Measurements from ENCODE around the gene PUDP. TPM values are rescaled to one million over a fixed set of nuclear protein-coding genes. Genes with fewer than 3 reads are reported as not detected.

The PUDP gene
- polyA plus RNA-seq, 1 donor from 2014 or later, result 18.2 TPM

DNA sequence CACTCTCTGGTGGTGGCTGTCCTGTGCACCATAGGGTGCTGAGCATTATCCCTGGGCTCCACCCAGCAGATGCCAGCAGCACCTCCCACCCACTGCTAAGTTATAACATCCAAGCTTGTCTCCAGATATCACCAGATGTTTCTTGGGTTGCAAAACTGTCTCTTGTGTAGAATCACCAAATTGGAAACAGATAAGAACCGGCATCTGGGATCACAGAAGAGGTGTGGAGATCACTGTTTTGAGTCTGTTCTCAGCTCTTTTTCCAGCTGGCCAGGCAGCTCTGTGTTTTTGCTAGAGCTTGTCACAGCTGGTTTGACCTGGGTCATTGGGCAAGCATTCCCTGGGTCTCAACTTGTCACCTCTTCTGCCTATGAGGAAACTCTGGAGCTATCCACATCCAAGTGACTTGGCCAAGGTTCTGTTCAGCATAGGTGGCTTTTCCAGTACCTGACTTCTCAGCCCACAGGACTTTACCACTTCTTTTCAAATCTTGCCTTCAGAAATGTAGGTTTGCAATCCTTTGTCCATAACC, 15.3 kb upstream of the PUDP start:
- no peaks in the 10 kb centered on the region for H4K20me1 ChIP-seq (ENCODE audit: insufficient read depth)
- H3K79me2 ChIP-seq (replicated peaks; ENCODE audit: insufficient read depth, low read length), result no peaks in the 10 kb centered on the region
- H3K4me3 ChIP-seq (ENCODE audit: low read length), result no peak overlapping the region
- no peak overlapping the region for H3K9ac ChIP-seq (ENCODE audit: low read length)
- TF ChIP-seq EZH2 (IDR thresholded peaks at IDR 0.05; ENCODE audit: borderline replicate concordance, insufficient read depth, low read length, poor library complexity, severe bottlenecking) (no peak), MXI1 (conservative IDR thresholded peaks at IDR 0.05; ENCODE audit: poor library complexity, severe bottlenecking) (no peak), TAF1 (IDR thresholded peaks at IDR 0.05; ENCODE audit: low read depth) (no peak), POLR2AphosphoS5 (IDR thresholded peaks at IDR 0.05) (no peak), EP300 (conservative IDR thresholded peaks at IDR 0.05; ENCODE audit: poor library complexity, severe bottlenecking) (no peak), REST (IDR thresholded peaks at IDR 0.05; ENCODE audit: borderline replicate concordance) (no peak), SMC3 (conservative IDR thresholded peaks at IDR 0.05; ENCODE audit: poor library complexity) (no peak), RAD21 (conservative IDR thresholded peaks at IDR 0.05) (no peak), CTCF (IDR thresholded peaks at IDR 0.05; ENCODE audit: poor library complexity, severe bottlenecking) (no peak)
- no peaks in the 10 kb centered on the region for H3K9me2 ChIP-seq (ENCODE audit: insufficient read depth, low read length)
- no peaks in the 10 kb centered on the region for H3K9me3 ChIP-seq (ENCODE audit: low read length)
- no peaks in the 10 kb centered on the region for H3F3A ChIP-seq (ENCODE audit: insufficient read depth, low read length, poor library complexity, severe bottlenecking)
- H3K36me3 ChIP-seq (ENCODE audit: insufficient read depth, low read length), result no peaks in the 10 kb centered on the region
- H3K4me2 ChIP-seq (ENCODE audit: low read length), result no peak overlapping the region
- H2AFZ ChIP-seq (ENCODE audit: low read depth, low read length), result no peak overlapping the region
- no peaks in the 10 kb centered on the region for H3K27me3 ChIP-seq (ENCODE audit: insufficient read depth, low read depth, low read length)
- H3K27ac ChIP-seq (ENCODE audit: low read length), result no peak overlapping the region

DNA sequence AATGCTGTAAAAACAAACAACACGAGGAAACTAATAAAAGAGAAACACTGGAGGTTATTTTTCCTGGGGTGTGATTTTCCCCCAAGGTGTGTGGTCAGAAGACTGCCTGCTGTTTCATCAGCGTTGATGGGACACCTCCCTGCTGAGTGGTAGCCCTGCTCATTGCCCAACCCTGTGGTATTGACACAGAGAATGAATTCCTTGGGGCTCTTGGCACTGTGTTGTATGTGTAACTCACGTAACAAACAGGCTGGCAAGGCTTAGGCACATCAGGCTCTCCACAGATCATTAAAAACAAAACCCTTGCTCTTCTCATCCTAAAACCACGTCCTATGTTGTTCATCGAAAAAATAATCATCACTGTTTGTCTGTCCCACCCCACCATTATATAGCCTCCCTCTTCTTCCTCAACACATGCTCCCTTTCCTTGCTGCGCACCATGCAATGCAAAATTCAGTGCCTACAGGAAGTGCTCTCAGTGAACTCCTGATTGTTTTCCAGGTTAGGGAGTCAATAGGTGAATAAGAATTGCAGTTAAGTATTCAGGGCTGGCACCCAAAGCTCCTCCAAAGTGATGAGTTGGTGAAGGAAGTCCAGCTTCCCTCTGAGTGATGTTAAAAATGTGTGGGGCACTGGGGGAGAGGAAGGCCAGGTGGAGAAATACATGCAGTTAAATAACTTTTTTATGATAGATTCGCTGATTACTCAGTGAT, 11.4 kb upstream of the PUDP start:
- no peak overlapping the region for H3K4me2 ChIP-seq (ENCODE audit: low read length)
- no peak overlapping the region for H2AFZ ChIP-seq (ENCODE audit: low read depth, low read length)
- no peak overlapping the region for H3K4me3 ChIP-seq (ENCODE audit: low read length)
- H3K79me2 ChIP-seq (replicated peaks; ENCODE audit: insufficient read depth, low read length), result no peaks in the 10 kb centered on the region
- H4K20me1 ChIP-seq (ENCODE audit: insufficient read depth), result no peaks in the 10 kb centered on the region
- H3K9me2 ChIP-seq (ENCODE audit: insufficient read depth, low read length), result no peaks in the 10 kb centered on the region
- no peaks in the 10 kb centered on the region for H3K27me3 ChIP-seq (ENCODE audit: insufficient read depth, low read depth, low read length)
- no peaks in the 10 kb centered on the region for H3F3A ChIP-seq (ENCODE audit: insufficient read depth, low read length, poor library complexity, severe bottlenecking)
- no peaks in the 10 kb centered on the region for H3K9me3 ChIP-seq (ENCODE audit: low read length)
- no peak overlapping the region for H3K27ac ChIP-seq (ENCODE audit: low read length)
- TF ChIP-seq EP300 (conservative IDR thresholded peaks at IDR 0.05; ENCODE audit: poor library complexity, severe bottlenecking) (no peak), EZH2 (IDR thresholded peaks at IDR 0.05; ENCODE audit: borderline replicate concordance, insufficient read depth, low read length, poor library complexity, severe bottlenecking) (no peak), SMC3 (conservative IDR thresholded peaks at IDR 0.05; ENCODE audit: poor library complexity) (no peak), REST (IDR thresholded peaks at IDR 0.05; ENCODE audit: borderline replicate concordance) (no peak), CTCF (IDR thresholded peaks at IDR 0.05; ENCODE audit: poor library complexity, severe bottlenecking) (no peak), MXI1 (conservative IDR thresholded peaks at IDR 0.05; ENCODE audit: poor library complexity, severe bottlenecking) (no peak), POLR2AphosphoS5 (IDR thresholded peaks at IDR 0.05) (no peak), RAD21 (conservative IDR thresholded peaks at IDR 0.05) (no peak), TAF1 (IDR thresholded peaks at IDR 0.05; ENCODE audit: low read depth) (no peak)
- H3K9ac ChIP-seq (ENCODE audit: low read length), result no peak overlapping the region
- H3K36me3 ChIP-seq (ENCODE audit: insufficient read depth, low read length), result no peaks in the 10 kb centered on the region

All from neural cell (in vitro differentiated cells).